ENCODE data around the gene SPATA2. TPM values are rescaled to one million over a fixed set of nuclear protein-coding genes. Genes with fewer than 3 reads are reported as not detected.

Gene SPATA2
- total and polyA plus RNA-seq, 2 of the 13 experiments (the other 11 are each of a cell fraction or from before 2014, with no cell fraction given): 3.2 to 8.7 TPM

DNA sequence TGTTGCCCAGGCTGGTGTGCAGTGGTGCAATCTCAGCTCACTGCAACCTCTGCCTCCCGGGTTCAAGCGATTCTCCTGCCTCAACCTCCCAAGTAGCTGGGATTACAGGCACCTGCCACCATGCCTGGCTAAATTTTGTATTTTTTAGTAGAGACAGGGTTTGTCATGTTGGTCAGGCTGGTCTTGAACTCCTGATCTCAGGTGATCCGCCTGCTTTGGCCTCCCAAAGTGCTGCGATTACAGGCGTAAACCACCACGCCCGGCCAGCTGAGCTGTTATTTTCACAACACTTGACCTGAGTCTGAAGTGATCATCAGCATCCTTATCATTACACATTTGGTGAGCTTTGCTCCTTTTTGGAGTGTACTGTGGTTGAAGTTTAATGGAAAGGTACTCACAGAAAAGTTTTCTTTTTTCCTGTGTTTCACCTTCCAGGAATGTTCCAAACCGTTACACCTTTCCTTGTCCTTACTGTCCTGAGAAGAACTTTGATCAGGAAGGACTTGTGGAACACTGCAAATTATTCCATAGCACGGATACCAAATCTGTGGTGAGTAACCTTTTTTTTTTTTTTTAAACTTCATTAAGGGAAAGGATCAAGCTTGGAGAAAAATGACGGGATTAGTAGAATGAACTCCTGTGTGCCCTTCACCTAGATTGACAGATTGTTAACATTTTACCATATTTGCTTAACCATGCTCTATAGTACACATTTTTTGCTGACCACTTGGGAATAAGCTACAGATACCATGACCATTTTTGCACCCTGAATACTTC, 30.6 kb upstream of the SPATA2 start (continued):
- TF ChIP-seq RERE (CRISPR knock-in tag; IDR thresholded peaks at IDR 0.05; ENCODE audit: low read depth) (peak; percentile 43; the same call in 1 of the 2 replicates), RARG (CRISPR knock-in tag; IDR thresholded peaks at IDR 0.05; ENCODE audit: low read depth) (no peak), MIER3 (CRISPR knock-in tag; IDR thresholded peaks at IDR 0.05; ENCODE audit: borderline replicate concordance) (0 out of 2 replicates have a peak, but pooled peaks have one; percentile 70), SMC3 (IDR thresholded peaks at IDR 0.05; ENCODE audit: low read length) (no peak), RFX3 (CRISPR knock-in tag; IDR thresholded peaks at IDR 0.05) (no peak), ZNF530 (CRISPR knock-in tag; IDR thresholded peaks at IDR 0.05; ENCODE audit: low read depth) (no peak), ZBTB33 (CRISPR knock-in tag; IDR thresholded peaks at IDR 0.05) (peak; percentile 95), ETV5 (CRISPR knock-in tag; IDR thresholded peaks at IDR 0.05; ENCODE audit: borderline replicate concordance) (no peak), DR1 (CRISPR knock-in tag; IDR thresholded peaks at IDR 0.05) (no peak), MEF2D (CRISPR knock-in tag; IDR thresholded peaks at IDR 0.05) (peak; percentile 68), RBM22 (optimal IDR thresholded peaks at IDR 0.05; ENCODE audit: low read length) (no peak), ZSCAN25 (CRISPR knock-in tag; IDR thresholded peaks at IDR 0.05) (no peak), ZNF180 (CRISPR knock-in tag; IDR thresholded peaks at IDR 0.05; ENCODE audit: borderline replicate concordance, low read depth) (no peak), NFKB2 (CRISPR knock-in tag; IDR thresholded peaks at IDR 0.05; ENCODE audit: borderline replicate concordance) (no peak; the same call in 1 of the 2 replicates), TBP (CRISPR knock-in tag; IDR thresholded peaks at IDR 0.05) (no peak), STAT6 (CRISPR knock-in tag; IDR thresholded peaks at IDR 0.05; ENCODE audit: borderline replicate concordance) (peak; percentile 60; the same call in 1 of the 2 replicates)
- TF ChIP-seq, protein P1, sequence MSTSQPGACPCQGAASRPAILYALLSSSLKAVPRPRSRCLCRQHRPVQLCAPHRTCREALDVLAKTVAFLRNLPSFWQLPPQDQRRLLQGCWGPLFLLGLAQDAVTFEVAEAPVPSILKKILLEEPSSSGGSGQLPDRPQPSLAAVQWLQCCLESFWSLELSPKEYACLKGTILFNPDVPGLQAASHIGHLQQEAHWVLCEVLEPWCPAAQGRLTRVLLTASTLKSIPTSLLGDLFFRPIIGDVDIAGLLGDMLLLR (CRISPR knock-in tag; IDR thresholded peaks at IDR 0.05): no peak

Measured in HepG2 (cell line).